AG09319 (cell line): ENCODE measurements around the gene CCNL2.

ENCODE experiments used
- DNase-seq: peaks from one replicate; pipeline ENCODE4 v3.0.0-alpha.2; 2010; ENCODE audit warnings: low read depth; ENCODE audit errors: extremely low read depth
- CTCF ChIP-seq: IDR thresholded peaks from 2 replicates; pipeline ENCODE4 v1.5.1; 2011; ENCODE audit warnings: low read depth, mild to moderate bottlenecking, inconsistent platforms, low read length, moderate library complexity

The CCNL2 gene

GRCh38 chr1:1351511-1352427 is 47.4 kb downstream of the CCNL2 start:
- DNase-seq, result no peak
- no peak for TF ChIP-seq CTCF

GRCh38 chr1:1349256-1350012 is 49.7 kb downstream of the CCNL2 start, which contains the start of gene DVL1:
DVL1 (minus strand) TSS chr1:1349418; CDS start chr1:1349065, 353 bp downstream.
- DNase-seq, result no peak
- peak; percentile 43 for TF ChIP-seq CTCF

- no peak for DNase-seq
- TF ChIP-seq CTCF, result no peak
Measured at GRCh38 chr1:1348420-1349255, 50.5 kb downstream of the CCNL2 start.

GRCh38 chr1:1347663-1348419 is 51.3 kb downstream of the CCNL2 start:
- DNase-seq, result no peak
- no peak for TF ChIP-seq CTCF

GRCh38 chr1:1347026-1347595 is 52.0 kb downstream of the CCNL2 start:
- no peak for TF ChIP-seq CTCF
- DNase-seq, result no peak

- no peak for TF ChIP-seq CTCF
- no peak for DNase-seq
Measured at GRCh38 chr1:1346501-1346890, 52.6 kb downstream of the CCNL2 start.
